Measurements from ENCODE around the gene COA7. TPM values are rescaled to one million over a fixed set of nuclear protein-coding genes. Genes with fewer than 3 reads are reported as not detected.

COA7 gene
- total and polyA plus RNA-seq, 10 donors: 1.9 to 12.8 (median 7.8) TPM

DNA sequence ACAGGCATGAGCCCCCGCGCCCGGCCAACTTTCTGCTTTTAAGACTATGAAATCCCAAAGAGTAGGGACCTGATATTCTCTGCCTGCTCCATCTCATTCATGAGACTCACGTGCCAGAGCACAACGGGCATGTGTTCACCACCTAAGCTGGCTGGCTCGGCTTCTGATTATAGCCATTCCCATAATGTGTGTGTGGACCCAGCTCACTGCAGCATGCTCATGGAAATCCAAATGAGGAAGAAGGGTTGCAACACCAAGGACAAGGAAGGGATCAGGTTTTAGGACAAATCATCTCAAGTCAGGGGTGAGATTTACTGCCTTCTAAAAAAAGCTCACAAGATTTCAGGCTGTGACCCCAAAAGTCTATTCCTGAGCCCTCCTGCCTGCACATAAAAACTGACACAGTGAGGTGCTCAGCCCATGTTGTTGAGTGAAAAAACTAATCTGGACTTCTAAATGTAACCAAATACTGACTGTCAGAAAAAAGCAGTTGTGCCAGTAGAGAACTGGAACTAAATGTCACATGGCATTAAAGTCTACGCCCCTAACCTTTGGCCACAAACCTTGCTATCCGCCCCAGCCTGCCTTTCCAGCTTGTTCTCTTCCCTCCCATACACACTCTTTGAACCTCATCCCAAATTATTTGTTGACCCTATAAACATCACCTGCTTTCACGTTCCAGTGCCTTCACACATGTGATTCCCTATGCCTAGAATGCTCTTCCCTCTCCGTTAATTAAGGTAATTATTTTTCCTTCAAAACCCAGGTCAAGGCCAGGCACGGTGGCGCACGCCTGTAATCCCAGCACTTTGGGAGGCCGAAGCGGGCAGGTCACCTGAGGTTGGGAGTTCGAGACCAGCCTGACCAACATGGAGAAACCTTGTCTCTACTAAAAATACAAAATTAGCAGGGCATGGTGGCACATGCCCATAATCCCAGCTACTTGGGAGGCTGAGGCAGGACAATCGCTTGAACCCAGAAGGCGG is 9.1 kb upstream of the COA7 start:
- Histone ChIP-seq H3K4me3 (peak overlapping the region in 1 of 8 donors; percentile 37), H3K9me3 (no peaks in the 10 kb centered on the region), H3K27ac (peak overlapping the region in 4 of 8 donors; percentile 8 to 59 (median 58)), H3K27me3 (replicated peaks in 1 of 7) (no peaks in the 10 kb centered on the region), H3K4me1 (peaks cover 0 to 42% (median 15%) of the 10 kb centered on the region in 6 donors), H3K36me3 (no peaks in the 10 kb centered on the region)
- no peak for DNase-seq
- WGBS, 5 donors: 88 to 92% (median 89%) methylated on average over 18 of the region's 18 CpGs
- TF ChIP-seq POLR2AphosphoS5 (IDR thresholded peaks at IDR 0.05) (no peak), POLR2A (IDR thresholded peaks at IDR 0.05) (no peak)
- TF ChIP-seq, protein P1, sequence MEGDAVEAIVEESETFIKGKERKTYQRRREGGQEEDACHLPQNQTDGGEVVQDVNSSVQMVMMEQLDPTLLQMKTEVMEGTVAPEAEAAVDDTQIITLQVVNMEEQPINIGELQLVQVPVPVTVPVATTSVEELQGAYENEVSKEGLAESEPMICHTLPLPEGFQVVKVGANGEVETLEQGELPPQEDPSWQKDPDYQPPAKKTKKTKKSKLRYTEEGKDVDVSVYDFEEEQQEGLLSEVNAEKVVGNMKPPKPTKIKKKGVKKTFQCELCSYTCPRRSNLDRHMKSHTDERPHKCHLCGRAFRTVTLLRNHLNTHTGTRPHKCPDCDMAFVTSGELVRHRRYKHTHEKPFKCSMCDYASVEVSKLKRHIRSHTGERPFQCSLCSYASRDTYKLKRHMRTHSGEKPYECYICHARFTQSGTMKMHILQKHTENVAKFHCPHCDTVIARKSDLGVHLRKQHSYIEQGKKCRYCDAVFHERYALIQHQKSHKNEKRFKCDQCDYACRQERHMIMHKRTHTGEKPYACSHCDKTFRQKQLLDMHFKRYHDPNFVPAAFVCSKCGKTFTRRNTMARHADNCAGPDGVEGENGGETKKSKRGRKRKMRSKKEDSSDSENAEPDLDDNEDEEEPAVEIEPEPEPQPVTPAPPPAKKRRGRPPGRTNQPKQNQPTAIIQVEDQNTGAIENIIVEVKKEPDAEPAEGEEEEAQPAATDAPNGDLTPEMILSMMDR (IDR thresholded peaks at IDR 0.05 in 8 of 11, conservative IDR thresholded peaks at IDR 0.05 in 3 of 11): no peak
- intact Hi-C loops (cut with DNase I; ENCODE audit: low total_unique reads): loop anchor here (5.0 kb wide), 1 partner anchor 210 kb away; no protein-coding TSS in a partner anchor

DNA sequence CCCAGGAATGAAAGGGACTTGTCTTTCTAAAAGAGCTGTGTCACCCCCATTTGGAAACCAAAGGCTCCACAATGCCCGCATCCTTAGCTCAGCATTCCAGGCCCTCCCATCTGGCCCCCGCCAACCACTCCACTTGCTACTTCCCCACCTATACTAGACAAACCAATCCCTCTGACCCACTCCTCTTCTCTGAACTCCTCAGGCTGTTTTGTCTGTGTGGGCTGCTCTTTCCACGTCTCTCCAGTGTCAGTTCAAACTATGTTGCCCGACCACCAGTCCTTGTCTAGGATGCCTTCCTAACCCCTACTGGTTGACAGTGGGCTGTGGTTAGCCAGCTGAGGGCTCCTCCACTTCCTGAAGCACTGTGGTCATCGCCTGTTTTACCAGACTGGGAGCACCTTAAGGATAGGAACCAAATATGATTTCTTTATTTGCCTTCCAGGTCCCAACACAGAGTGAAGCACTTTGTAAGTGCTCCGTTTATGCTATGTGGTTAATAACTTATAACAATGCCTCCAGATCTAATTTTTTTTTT is 8.1 kb upstream of the COA7 start:
- 55 to 71% (median 58%) methylated on average over 5 to 6 of the region's 6 CpGs for WGBS, 5 donors

DNA sequence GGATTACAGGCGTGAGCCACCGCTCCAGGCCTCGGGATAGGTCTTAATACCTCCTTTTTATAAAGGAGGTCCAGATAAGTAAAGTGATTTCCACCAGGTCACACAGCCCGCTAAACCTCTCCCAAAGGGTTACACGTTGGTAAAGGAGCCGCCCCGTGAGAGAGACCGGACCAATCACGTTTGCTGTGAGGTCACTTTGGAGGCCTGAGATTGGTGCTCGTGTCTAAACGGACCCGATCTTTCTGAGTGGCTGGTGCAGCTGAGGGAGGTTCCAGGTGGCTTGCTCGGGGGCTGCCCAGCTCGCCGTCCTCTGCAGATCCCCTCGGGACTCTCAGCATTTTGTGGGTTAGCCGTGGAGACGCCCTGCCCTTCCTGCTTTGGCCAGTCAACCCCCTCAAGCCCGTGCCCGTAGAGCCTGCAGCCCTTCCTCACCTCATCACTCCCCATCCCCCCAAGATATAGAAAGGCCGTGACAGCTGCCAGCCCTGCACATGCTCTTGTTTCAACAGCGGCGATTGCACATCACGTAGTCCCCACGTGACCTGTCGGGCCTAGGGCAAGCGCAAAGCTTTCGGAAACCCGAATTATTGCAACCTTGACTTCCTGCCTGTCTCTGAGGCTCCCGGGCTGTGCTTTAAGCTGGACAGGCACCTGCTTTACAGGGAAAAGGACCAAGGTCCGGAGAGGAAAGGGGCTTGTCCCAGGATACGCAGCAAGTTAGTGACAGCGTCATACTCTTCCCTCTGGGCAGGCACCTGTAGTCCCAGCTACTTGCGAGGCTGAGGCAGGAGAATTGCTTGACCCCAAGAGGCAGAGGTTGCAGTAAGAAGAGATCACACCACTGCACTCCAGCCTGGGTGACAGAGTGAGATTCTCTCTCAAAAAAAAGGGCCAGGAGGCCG is 5.0 kb upstream of the COA7 start:
- peak overlapping the region; percentile 66 to 92 (median 88) for H3K27ac ChIP-seq
- peak overlapping the region; percentile 32 to 70 (median 44) for H3K4me3 ChIP-seq
- no peaks in the 10 kb centered on the region for H3K27me3 ChIP-seq (replicated peaks in 1 of 7)
- TF ChIP-seq POLR2AphosphoS5 (IDR thresholded peaks at IDR 0.05) (peak; percentile 82 to 90 (median 82)), POLR2A (IDR thresholded peaks at IDR 0.05) (no peak)
- H3K4me1 ChIP-seq: peaks cover 0 to 53% (median 24%) of the 10 kb centered on the region in 6 donors
- peak; percentile 97 for DNase-seq
- 6 to 9% (median 6%) methylated on average over 24 to 35 of the region's 35 CpGs for WGBS, 5 donors
- intact Hi-C loops (cut with DNase I; ENCODE audit: low total_unique reads): no loop called here
- no peaks in the 10 kb centered on the region for H3K36me3 ChIP-seq
- no peaks in the 10 kb centered on the region for H3K9me3 ChIP-seq

More for the DNA sequence above, 8.1 kb upstream of the COA7 start:
- Histone ChIP-seq H3K36me3 (no peaks in the 10 kb centered on the region), H3K4me1 (peaks cover 0 to 42% (median 15%) of the 10 kb centered on the region in 6 donors), H3K4me3 (no peak overlapping the region), H3K27ac (no peak overlapping the region), H3K27me3 (replicated peaks in 1 of 7) (no peaks in the 10 kb centered on the region), H3K9me3 (no peaks in the 10 kb centered on the region)
- intact Hi-C loops (cut with DNase I; ENCODE audit: low total_unique reads): loop anchor here (5.0 kb wide), 1 partner anchor 211 kb away; no protein-coding TSS in a partner anchor
- no peak for DNase-seq
- TF ChIP-seq POLR2A (IDR thresholded peaks at IDR 0.05) (no peak), POLR2AphosphoS5 (IDR thresholded peaks at IDR 0.05) (no peak)
- TF ChIP-seq, protein P1 (IDR thresholded peaks at IDR 0.05 in 8 of 11, conservative IDR thresholded peaks at IDR 0.05 in 3 of 11): no peak

DNA sequence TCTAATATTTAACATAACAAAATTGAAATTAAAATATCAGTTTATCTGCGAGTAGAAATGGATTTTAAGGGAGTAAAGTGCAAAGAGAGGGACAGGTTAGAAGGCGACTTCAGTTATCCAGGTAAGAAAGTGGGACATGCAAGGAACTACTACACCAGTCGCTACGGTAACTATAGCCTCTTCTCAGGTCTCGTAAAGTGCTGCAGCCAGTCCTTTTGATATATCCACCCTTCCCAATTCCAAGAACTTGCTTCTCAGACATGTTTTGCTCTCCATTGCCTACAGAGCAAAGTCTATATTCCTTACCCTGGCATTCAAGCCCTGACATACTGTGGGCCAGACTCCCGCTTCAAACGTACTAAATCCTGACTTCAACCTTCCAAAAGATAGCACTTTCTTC is 2.5 kb downstream of the COA7 start:
- no peak for DNase-seq
- Histone ChIP-seq H3K27ac (no peak overlapping the region), H3K9me3 (no peaks in the 10 kb centered on the region), H3K36me3 (peaks cover 6 to 28% (median 19%) of the 10 kb centered on the region in 6 donors), H3K27me3 (replicated peaks in 1 of 7) (no peaks in the 10 kb centered on the region), H3K4me1 (peaks cover 7 to 27% (median 17%) of the 10 kb centered on the region in 6 donors), H3K4me3 (no peak overlapping the region)
- WGBS, 5 donors: 94 to 98% (median 96%) methylated on average over 7 of the region's 7 CpGs
- intact Hi-C loops (cut with DNase I; ENCODE audit: low total_unique reads): no loop called here
- TF ChIP-seq POLR2A (IDR thresholded peaks at IDR 0.05): no peak
- no peak for TF ChIP-seq POLR2AphosphoS5 (IDR thresholded peaks at IDR 0.05)
- TF ChIP-seq, protein P1 (IDR thresholded peaks at IDR 0.05 in 8 of 11, conservative IDR thresholded peaks at IDR 0.05 in 3 of 11): no peak
